OCI-LY1 (cell line): ENCODE results near the gene KPNA5.

Source experiments
- CTCF ChIP-seq: fragments of 200-600 bp; sonication (generic), shearing (Covaris generic); IDR thresholded peaks from 2 replicates; pipeline ENCODE4 v1.5.1; 2017; ENCODE audit warnings: mild to moderate bottlenecking, antibody characterized with exemption, low read length, moderate library complexity, mixed read lengths
- EZH2 ChIP-seq: fragments of 200-600 bp; sonication (generic), shearing (Covaris generic); IDR thresholded peaks from 2 replicates; pipeline ENCODE4 v1.8.0; 2017; ENCODE audit warnings: borderline replicate concordance, mixed run types, mild to moderate bottlenecking, antibody characterized with exemption, low read length, moderate library complexity, mixed read lengths

GRCh38 chr6:116772450-116772849 lies 91.4 kb downstream of the KPNA5 start:
- TF ChIP-seq CTCF (no peak), EZH2 (no peak)
